GM21526 (cell line): ENCODE results near the gene SPTY2D1.

Experiments used
- ATAC-seq: cut with Tn5 transposase; IDR thresholded peaks from one replicate; pipeline ENCODE4 v1.9.1; 2021; ENCODE audit warnings: moderate library complexity; ENCODE audit not compliant: unreplicated experiment, low FRiP score

Gene SPTY2D1

GRCh38 chr11:18567081-18567480 lies 67.1 kb downstream of the SPTY2D1 start:
- ATAC-seq = no peak

DNA sequence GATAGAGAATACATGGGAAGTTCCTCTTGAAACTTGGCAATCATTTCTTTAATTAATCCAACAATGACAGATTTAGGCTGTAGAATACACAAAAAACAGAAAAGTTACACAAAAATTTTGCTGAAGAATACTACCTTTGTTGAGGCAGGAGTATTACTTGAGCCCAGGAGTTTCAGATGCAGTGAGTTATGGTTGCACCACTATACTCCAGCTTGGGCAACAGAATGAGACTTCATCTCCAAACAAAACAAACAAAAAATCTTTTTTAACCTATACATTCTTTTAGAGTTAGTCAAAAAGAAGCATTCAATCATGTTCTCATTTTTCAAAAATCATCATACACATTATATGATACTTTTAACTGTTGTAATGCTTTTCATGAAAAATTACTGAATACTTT lies 67.7 kb downstream of the SPTY2D1 start:
- no peak for ATAC-seq

GRCh38 chr11:18564149-18564548 lies 70.0 kb downstream of the SPTY2D1 start:
- no peak for ATAC-seq

DNA sequence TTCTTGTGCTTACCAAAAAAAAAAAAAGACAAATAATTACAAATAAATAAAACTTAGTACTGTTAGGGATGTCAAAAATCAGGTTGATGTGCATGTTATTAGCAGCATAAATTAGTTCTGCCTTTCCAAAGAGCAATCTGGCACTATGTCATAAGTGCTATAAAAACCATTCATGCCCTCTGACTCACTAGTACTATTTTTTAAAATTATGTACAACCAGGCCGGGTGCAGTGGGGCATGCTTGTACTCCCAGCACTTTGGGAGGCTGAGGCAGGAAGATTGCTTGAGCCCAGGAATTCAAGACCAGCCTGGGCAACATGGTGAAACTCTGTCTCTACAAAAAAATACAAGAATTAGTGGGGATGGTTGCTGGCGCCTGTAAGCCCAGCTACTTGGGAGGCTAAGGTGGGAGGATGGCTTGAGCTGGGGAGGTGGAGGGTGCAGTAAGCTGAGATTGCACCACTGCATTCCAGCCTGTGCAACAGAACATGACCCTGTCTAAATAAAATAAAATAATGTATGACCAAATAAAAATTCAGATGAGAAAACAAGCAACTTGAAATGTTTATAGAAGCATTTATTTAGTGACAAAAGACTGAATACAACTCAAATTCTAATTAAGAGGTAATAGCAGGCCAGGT lies 70.9 kb downstream of the SPTY2D1 start:
- no peak for ATAC-seq
